H1 (cell line): ENCODE data around the gene RPL12. TPM values are rescaled to one million over a fixed set of nuclear protein-coding genes. Genes with fewer than 3 reads are reported as not detected.
A peak's percentile ranks its signal among the peaks of the same experiment; 100 is the strongest.

Experiments
- CTCF ChIA-PET: fragments of 300-600 bp; sonication (Branson Sonifier 250); formaldehyde crosslinking; loops from one replicate; lab custom pipeline; 2021; ENCODE audit not compliant: partially characterized antibody; lab: Charles Lee
- POLR2A ChIA-PET: fragments of 300-600 bp; sonication (Branson Sonifier 250); formaldehyde crosslinking; loops from one replicate; lab custom pipeline; 2021; ENCODE audit warnings: inconsistent platforms; ENCODE audit not compliant: partially characterized antibody; lab: Charles Lee
- DNase-seq, 2 experiments: peaks; one replicate each; pipeline versions ENCODE4 v3.0.0 to v3.0.0-alpha.2; 2010 to 2022; ENCODE audit warnings: low spot score in 2 of 2, low read depth in 1 of 2, mixed read lengths in 1 of 2
- FAIRE-seq: peaks from 2 replicates; lab custom pipeline; 2011; peaks lifted over from hg19 to GRCh38; lab: Jason Lieb, UNC
- H2AFZ ChIP-seq: 2 replicates; pipeline ENCODE4 v1.8.1; 2012; ENCODE audit warnings: low read length, inconsistent platforms
- H2AK5ac ChIP-seq: 2 replicates; pipeline ENCODE4 v1.6.1; 2013; ENCODE audit warnings: low read depth, low read length
- H2BK120ac ChIP-seq: replicated peaks from 2 replicates; pipeline ENCODE3; 2013; ENCODE audit warnings: low read depth, low read length, inconsistent platforms
- H2BK12ac ChIP-seq: 2 replicates; pipeline ENCODE4 v1.6.1; 2013; ENCODE audit warnings: low read depth, low read length
- H2BK15ac ChIP-seq: 2 replicates; pipeline ENCODE4 v1.6.1; 2013; ENCODE audit warnings: low read length
- H2BK20ac ChIP-seq: 2 replicates; pipeline ENCODE4 v1.6.1; 2013; ENCODE audit warnings: low read length
- H2BK5ac ChIP-seq: 2 replicates; pipeline ENCODE4 v1.6.1; 2013; ENCODE audit warnings: low read depth, low read length
- H3K14ac ChIP-seq: 2 replicates; pipeline ENCODE4 v1.6.1; 2013; ENCODE audit warnings: inconsistent platforms; ENCODE audit not compliant: insufficient read length
- H3K18ac ChIP-seq: 2 replicates; pipeline ENCODE4 v1.6.1; 2013; ENCODE audit warnings: low read length; ENCODE audit errors: extremely low read depth
- H3K23ac ChIP-seq: 2 replicates; pipeline ENCODE4 v1.6.1; 2013; ENCODE audit warnings: inconsistent platforms; ENCODE audit not compliant: insufficient read length
- H3K23me2 ChIP-seq: 2 replicates; pipeline ENCODE4 v1.6.1; 2013; ENCODE audit warnings: low read depth, low read length
- H3K27ac ChIP-seq: 2 replicates; pipeline ENCODE4 v1.6.1; 2011; ENCODE audit warnings: low read depth, low read length, inconsistent platforms
- H3K27me3 ChIP-seq, 4 experiments: replicated peaks in 1 of 4; 1 replicate in 1 of 4; 2 replicates in 3 of 4; pipeline versions ENCODE4 v1.6.1 to v1.8.1; 2011 to 2013; ENCODE audit warnings: low read length in 3 of 4, mild to moderate bottlenecking in 3 of 4, inconsistent platforms in 2 of 4, mixed read lengths in 2 of 4, moderate library complexity in 1 of 4; ENCODE audit not compliant: control insufficient read depth in 3 of 4, insufficient read depth in 3 of 4; ENCODE audit errors: extremely low read depth in 1 of 4
- H3K36me3 ChIP-seq, 4 experiments: 2 replicates each; pipeline versions ENCODE4 v1.6.1 to v1.8.1; 2011 to 2013; ENCODE audit warnings: mild to moderate bottlenecking in 4 of 4, low read length in 3 of 4, moderate library complexity in 2 of 4, control low read depth in 1 of 4, inconsistent platforms in 1 of 4; ENCODE audit not compliant: insufficient read depth in 4 of 4, control insufficient read depth in 2 of 4
- H3K4ac ChIP-seq: replicated peaks from 2 replicates; pipeline ENCODE3; 2013; ENCODE audit warnings: low read length, low read depth, mixed read lengths, inconsistent platforms; ENCODE audit not compliant: insufficient read length
- H3K4me1 ChIP-seq, 4 experiments: replicated peaks in 1 of 4; 1 replicate in 1 of 4; 2 replicates in 3 of 4; pipeline versions ENCODE4 v1.6.1 to v1.8.1; 2011 to 2013; ENCODE audit warnings: low read length in 3 of 4, inconsistent platforms in 2 of 4, mixed read lengths in 1 of 4; ENCODE audit not compliant: insufficient read depth in 4 of 4, control insufficient read depth in 3 of 4
- H3K4me2 ChIP-seq, 2 experiments: 2 replicates each; pipeline versions ENCODE4 v1.6.1 to v1.8.1; 2011 to 2013; ENCODE audit warnings: low read depth in 2 of 2, low read length in 2 of 2, control low read depth in 1 of 2, inconsistent platforms in 1 of 2, mild to moderate bottlenecking in 1 of 2; ENCODE audit not compliant: insufficient read depth in 1 of 2
- H3K4me3 ChIP-seq, 4 experiments: fragments of 200-600, 300-600 bp in 1 of 4; sonication (generic), shearing (Covaris generic), sonication (Bioruptor Twin) in 1 of 4; 2 replicates each; pipeline versions ENCODE4 v1.5.1 to v1.8.1; 2011 to 2016; ENCODE audit warnings: low read length in 4 of 4, low read depth in 3 of 4, control low read depth in 2 of 4, inconsistent platforms in 2 of 4, mild to moderate bottlenecking in 2 of 4, mixed read lengths in 1 of 4, moderate library complexity in 1 of 4; ENCODE audit not compliant: insufficient read depth in 2 of 4; ENCODE audit errors: extremely low read depth in 1 of 4
- H3K56ac ChIP-seq: replicated peaks from 2 replicates; pipeline ENCODE3; 2013; ENCODE audit warnings: low read depth, mild to moderate bottlenecking, mixed read lengths, low read length, inconsistent platforms; ENCODE audit not compliant: insufficient read length
- H3K79me1 ChIP-seq: 2 replicates; pipeline ENCODE4 v1.6.1; 2013; ENCODE audit warnings: low read depth, low read length, control low read depth
- H3K79me2 ChIP-seq, 2 experiments: 2 replicates each; pipeline versions ENCODE4 v1.6.1 to v1.8.1; 2012 to 2013; ENCODE audit warnings: low read length in 2 of 2, mild to moderate bottlenecking in 2 of 2, inconsistent platforms in 1 of 2; ENCODE audit not compliant: insufficient read depth in 2 of 2, control insufficient read depth in 1 of 2
- H3K9ac ChIP-seq, 4 experiments: replicated peaks in 1 of 4; 1 replicate in 1 of 4; 2 replicates in 3 of 4; pipeline versions ENCODE4 v1.6.1 to v1.8.1; 2011 to 2013; ENCODE audit warnings: low read depth in 3 of 4, low read length in 3 of 4, control low read depth in 2 of 4, mild to moderate bottlenecking in 2 of 4, moderate library complexity in 2 of 4, inconsistent platforms in 1 of 4; ENCODE audit errors: extremely low read depth in 1 of 4
- H3K9me3 ChIP-seq, 2 experiments: 2 replicates each; pipeline versions ENCODE4 v1.6.1 to v1.8.1; 2012 to 2013; ENCODE audit warnings: mild to moderate bottlenecking in 2 of 2, moderate library complexity in 2 of 2, control low read depth in 1 of 2, inconsistent platforms in 1 of 2, low read depth in 1 of 2, low read length in 1 of 2, mixed read lengths in 1 of 2; ENCODE audit not compliant: insufficient read depth in 2 of 2
- H4K20me1 ChIP-seq, 2 experiments: replicated peaks in 1 of 2; 2 replicates each; pipeline versions ENCODE3 to v1.8.1; 2011 to 2013; ENCODE audit warnings: inconsistent platforms in 2 of 2, low read length in 2 of 2, mild to moderate bottlenecking in 1 of 2; ENCODE audit not compliant: insufficient read depth in 2 of 2, control insufficient read depth in 1 of 2
- H4K5ac ChIP-seq: 2 replicates; pipeline ENCODE4 v1.6.1; 2013; ENCODE audit warnings: low read length, low read depth, mixed read lengths, inconsistent platforms; ENCODE audit not compliant: insufficient read length
- H4K8ac ChIP-seq: 2 replicates; pipeline ENCODE4 v1.8.0; 2013; ENCODE audit warnings: mild to moderate bottlenecking, moderate library complexity, low read length, inconsistent platforms; ENCODE audit not compliant: insufficient read depth; ENCODE audit errors: extremely low read depth
- H4K91ac ChIP-seq: replicated peaks from 2 replicates; pipeline ENCODE3; 2013; ENCODE audit warnings: low read length, mixed read lengths, inconsistent platforms; ENCODE audit not compliant: insufficient read length
- ATF3 ChIP-seq: IDR thresholded peaks from 2 replicates; pipeline ENCODE4 v1.6.1; 2011; ENCODE audit warnings: low read depth, mild to moderate bottlenecking, low read length; ENCODE audit not compliant: insufficient read depth
- CBX8 ChIP-seq: fragments of 300-800, 300-1000 bp; sonication (generic); IDR thresholded peaks from 2 replicates; pipeline ENCODE4 v1.7.1; 2016; ENCODE audit warnings: low read depth, low read length, borderline replicate concordance
- GABPA ChIP-seq: IDR thresholded peaks from 2 replicates; pipeline ENCODE4 v1.6.1; 2011; ENCODE audit warnings: mild to moderate bottlenecking, low read length, moderate library complexity, borderline replicate concordance; ENCODE audit not compliant: insufficient read depth
- SIN3A ChIP-seq, 2 experiments: IDR thresholded peaks in 1 of 2; conservative IDR thresholded peaks in 1 of 2; 2 replicates each; pipeline ENCODE4 v1.6.1; 2011 to 2012; ENCODE audit warnings: low read length in 2 of 2, improper control_type of control experiment in 1 of 2, low read depth in 1 of 2, mild to moderate bottlenecking in 1 of 2
- WGBS, 2 experiments: shearing (Covaris generic) in 1 of 2; methylation state at CpG; one replicate each; pipeline versions ENCODE4 v1.1.6 to v1.1.7; 2013 to 2015; ENCODE audit warnings: low lambda C conversion rate in 2 of 2, mixed read lengths in 2 of 2, inconsistent platforms in 1 of 2, low coverage in 1 of 2, missing lambda C conversion rate in 1 of 2; ENCODE audit not compliant: insufficient replicate concordance in 2 of 2, insufficient coverage in 1 of 2, insufficient read length in 1 of 2; ENCODE audit errors: extremely low coverage in 1 of 2, missing lambda C conversion rate in 1 of 2; 5-methylcytosine and 5-hydroxymethylcytosine counted together
- polyA plus RNA-seq, 7 experiments: library from polyadenylated mRNA; depleted of rRNA in 3 of 7; stranded (reverse) in 5 of 7; unstranded in 2 of 7; fragments of >200 nt in 5 of 7; fragments of 200-250 nt in 2 of 7; gene quantifications; 1 replicate in 5 of 7; 2 replicates in 1 of 7; 4 replicates in 1 of 7; pipeline versions ENCODE4 v1.2.1 to v1.2.3, GENCODE V29; 2011 to 2013; ENCODE audit warnings: missing spikeins in 2 of 7, mixed read lengths in 2 of 7
- total RNA-seq: library from RNA; stranded (reverse); fragmentation: NEBNext Ultra II Directional; extraction: Animal tissue kit (Norgen Biotek cat#: 25700); gene quantifications from 2 replicates; pipeline ENCODE4 v1.2.1, GENCODE V29; 2021

Gene RPL12
- total and polyA plus RNA-seq, 2 of the 8 experiments (the other 6 are each of a cell fraction or from before 2014, with no cell fraction given) = 1,993 to 4,892 TPM

GRCh38 chr9:127398275-127398647 is 52.9 kb downstream of the RPL12 start:
- H2AK5ac ChIP-seq = no peak overlapping the region
- H3K27me3 ChIP-seq = peaks cover 0 to 6% (median 0%) of the 10 kb centered on the region in 4 experiments; a peak in 3 of 7 replicates
- H2BK120ac ChIP-seq = no peak overlapping the region
- peak overlapping the region; percentile 19; the same call in 1 of the 2 replicates for H3K18ac ChIP-seq
- H3K79me2 ChIP-seq = peaks cover 0 to 15% of the 10 kb centered on the region in 2 experiments; a peak in 1 of 4 replicates
- no peak overlapping the region for H3K23ac ChIP-seq
- H4K91ac ChIP-seq = no peak overlapping the region
- H3K36me3 ChIP-seq = peaks cover 0 to 5% (median 0%) of the 10 kb centered on the region in 4 experiments; a peak in 3 of 8 replicates
- POLR2A ChIA-PET = interaction anchor here (1.3 to 3.5 kb wide), 6 partner anchors 12 to 174 kb away, joined by 4 to 24 read pairs (median 4); partner anchors contain the start of genes LRSAM1 and RPL12
- H3K14ac ChIP-seq = no peak overlapping the region
- peaks cover 10 to 14% of the 10 kb centered on the region in 2 experiments for H4K20me1 ChIP-seq
- H3K9ac ChIP-seq = peak overlapping the region in 3 of 4 experiments; percentile 38 to 51 (median 45); a peak in 4 of 7 replicates
- TF ChIP-seq CBX8 (no peak), GABPA (no peak), SIN3A (conservative IDR thresholded peaks at IDR 0.05 in 1 of 2, IDR thresholded peaks at IDR 0.05 in 1 of 2; ENCODE audit: low read depth in 1 of 2, low read length in 2 of 2) (0 out of 4 replicates have a peak, but pooled peaks of 1 of the 2 experiments have one; percentile 7), ATF3 (no peak)
- peak overlapping the region; percentile 58 to 95 for H3K4me2 ChIP-seq
- no peak overlapping the region; the same call in 1 of the 2 replicates for H4K8ac ChIP-seq
- H2AFZ ChIP-seq = no peak overlapping the region
- WGBS, 2 experiments = 44% methylated on average over 5 of the region's 5 CpGs; no CpG with 5 or more reads in 1 of the 2 experiments
- H3K9me3 ChIP-seq = no peaks in the 10 kb centered on the region
- DNase-seq (no peak), FAIRE-seq (no peak)
- no peak overlapping the region for H2BK5ac ChIP-seq
- H2BK12ac ChIP-seq = no peak overlapping the region
- H2BK20ac ChIP-seq = no peak overlapping the region
- H3K4me3 ChIP-seq = peak overlapping the region; percentile 68 to 90 (median 80)
- peaks cover 3% of the 10 kb centered on the region for H3K79me1 ChIP-seq
- CTCF ChIA-PET = interaction anchor here (1.0 to 4.8 kb wide), 15 partner anchors 9 to 458 kb away, joined by 3 to 21 read pairs (median 4); no protein-coding TSS in a partner anchor
- peaks cover 14% of the 10 kb centered on the region for H3K23me2 ChIP-seq
- no peak overlapping the region for H4K5ac ChIP-seq
- no peak overlapping the region for H3K27ac ChIP-seq
- no peak overlapping the region for H3K56ac ChIP-seq
- no peak overlapping the region for H3K4ac ChIP-seq
- H2BK15ac ChIP-seq = no peak overlapping the region; the same call in 1 of the 2 replicates
- peaks cover 0 to 15% (median 6%) of the 10 kb centered on the region in 4 experiments; a peak in 6 of 7 replicates for H3K4me1 ChIP-seq
